GM18858 (cell line): Measurements from ENCODE around the gene SLC16A1.
"Not testable (repeated sequence)": the region's sequence is repeated elsewhere in the genome, so short reads cannot be mapped to it uniquely, and the experiment has no call there.

Experiments
- ATAC-seq: cut with Tn5 transposase; IDR thresholded peaks from one replicate; pipeline ENCODE4 v1.9.1; 2021; ENCODE audit not compliant: unreplicated experiment

The SLC16A1 gene

GRCh38 chr1:112971006-112971405 is 15.0 kb upstream of the SLC16A1 start:
- no peak for ATAC-seq

GRCh38 chr1:112964347-112964746 is 8.4 kb upstream of the SLC16A1 start:
- ATAC-seq = no peak

DNA sequence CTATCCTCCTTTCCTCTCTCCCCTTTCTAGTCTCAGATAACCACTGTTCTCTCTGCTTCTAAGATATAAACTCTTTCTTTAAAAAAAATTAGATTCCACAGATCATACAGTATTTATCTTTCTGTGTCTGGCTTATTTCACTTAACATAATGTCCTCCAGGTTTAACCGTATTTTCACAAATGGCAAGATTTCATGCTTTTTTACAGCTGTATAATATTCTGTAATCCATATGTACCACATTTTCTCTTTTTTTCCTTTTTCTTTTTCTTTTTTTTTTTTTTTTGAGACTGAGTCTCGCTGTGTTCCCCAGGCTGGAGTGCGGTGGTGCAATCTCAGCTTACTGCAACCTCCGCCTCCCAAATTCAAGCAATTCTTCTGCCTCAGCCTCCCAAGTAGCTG is 5.1 kb upstream of the SLC16A1 start:
- ATAC-seq = no peak

- no peak for ATAC-seq
Observed at GRCh38 chr1:112960384-112960783, 4.4 kb upstream of the SLC16A1 start.

GRCh38 chr1:112958236-112958635 is 2.2 kb upstream of the SLC16A1 start:
- ATAC-seq = not testable (repeated sequence)

DNA sequence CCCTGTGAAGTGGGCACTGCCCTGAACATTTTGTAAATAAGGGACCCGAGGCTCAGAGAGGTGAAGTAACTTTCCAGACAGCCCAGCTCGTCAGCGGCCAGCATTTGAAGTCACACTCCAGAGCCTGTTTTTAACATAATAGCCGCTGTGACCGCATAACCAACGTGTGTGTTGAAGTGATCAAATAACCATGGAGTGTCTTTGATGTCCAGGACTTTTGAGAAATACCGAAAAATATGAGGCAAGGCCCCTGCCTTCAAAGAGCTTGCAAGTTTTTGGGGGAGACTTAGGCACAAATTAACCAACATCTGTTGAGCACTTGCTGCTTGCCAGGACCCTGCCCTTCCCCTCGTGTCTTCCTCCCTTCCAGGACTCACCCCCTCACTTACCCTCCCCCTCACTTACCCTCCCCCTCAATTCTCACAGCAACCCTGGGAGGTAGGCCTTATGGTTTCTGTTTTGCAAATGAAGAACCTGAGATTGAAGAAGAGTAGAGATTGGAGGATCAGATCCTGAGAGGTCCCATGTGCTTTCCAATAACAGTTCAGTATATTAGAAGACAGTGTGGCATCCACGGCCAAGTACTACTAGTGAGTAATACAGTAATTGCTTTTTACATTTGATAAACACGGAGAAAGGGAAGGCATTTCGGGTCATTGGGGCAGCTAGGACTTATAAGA is 1.3 kb upstream of the SLC16A1 start:
- peak; percentile 65 for ATAC-seq

DNA sequence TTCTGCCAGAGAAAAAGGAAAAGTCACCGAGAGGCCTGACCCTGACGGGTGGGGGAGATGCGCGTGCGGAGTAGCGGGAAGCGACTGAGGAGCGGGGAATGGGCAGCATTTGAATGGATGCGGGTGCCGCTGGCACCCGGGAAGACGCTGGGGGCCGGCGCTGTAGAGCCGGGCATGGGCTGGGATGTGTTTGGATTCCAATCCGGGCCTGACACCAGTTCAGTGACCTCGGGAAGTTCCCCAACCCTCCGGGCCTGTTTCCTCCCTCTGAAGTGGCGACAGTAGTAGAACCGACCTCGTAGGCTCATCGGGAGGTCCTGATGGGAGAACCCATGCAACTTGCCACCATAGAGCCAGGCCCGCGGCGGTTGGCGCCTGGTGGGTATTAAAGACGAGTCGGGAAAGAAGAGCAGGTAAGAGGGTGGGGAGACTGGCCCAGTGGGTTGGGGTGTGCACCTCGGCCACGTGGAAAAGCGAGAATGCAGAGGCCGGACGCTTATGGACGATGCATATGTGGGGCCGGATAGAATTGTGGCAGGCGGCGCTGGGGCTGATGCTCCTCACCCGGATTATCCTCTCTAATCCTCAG is 642 bp upstream of the SLC16A1 start:
- peak; percentile 0 for ATAC-seq

- peak; percentile 8 for ATAC-seq
Observed at GRCh38 chr1:112954945-112955772, 837 bp downstream of the SLC16A1 start.

DNA sequence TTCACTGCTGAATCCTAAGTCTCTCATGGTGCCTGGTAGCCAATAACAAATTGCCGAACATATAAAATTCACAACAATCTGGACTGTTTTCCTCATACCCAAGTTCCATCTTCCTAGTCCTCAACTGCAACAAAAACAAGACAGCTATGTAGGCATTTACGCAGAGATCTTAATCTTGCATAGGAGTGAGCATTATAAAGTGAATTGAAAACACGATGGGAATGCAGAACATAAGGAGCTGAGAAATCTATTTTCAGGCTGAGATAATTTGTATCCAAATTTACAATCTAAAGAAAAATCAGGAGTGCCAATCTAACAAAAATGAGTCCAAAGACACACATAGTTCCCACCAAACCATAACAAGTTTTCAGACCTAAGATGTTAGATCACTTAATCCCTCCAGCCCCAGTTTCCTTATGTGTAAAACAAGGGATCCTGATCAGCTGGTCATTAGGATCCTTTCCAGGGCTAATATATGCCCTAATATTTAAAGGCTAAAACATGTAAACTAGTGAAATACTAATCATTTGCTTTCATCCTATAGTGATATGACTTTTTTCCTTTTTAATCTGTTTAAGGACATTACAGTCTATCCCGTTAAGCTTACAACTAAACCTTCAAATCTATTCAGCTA is 1.9 kb downstream of the SLC16A1 start:
- ATAC-seq = no peak

GRCh38 chr1:112950426-112950825 is 5.6 kb downstream of the SLC16A1 start:
- no peak for ATAC-seq

DNA sequence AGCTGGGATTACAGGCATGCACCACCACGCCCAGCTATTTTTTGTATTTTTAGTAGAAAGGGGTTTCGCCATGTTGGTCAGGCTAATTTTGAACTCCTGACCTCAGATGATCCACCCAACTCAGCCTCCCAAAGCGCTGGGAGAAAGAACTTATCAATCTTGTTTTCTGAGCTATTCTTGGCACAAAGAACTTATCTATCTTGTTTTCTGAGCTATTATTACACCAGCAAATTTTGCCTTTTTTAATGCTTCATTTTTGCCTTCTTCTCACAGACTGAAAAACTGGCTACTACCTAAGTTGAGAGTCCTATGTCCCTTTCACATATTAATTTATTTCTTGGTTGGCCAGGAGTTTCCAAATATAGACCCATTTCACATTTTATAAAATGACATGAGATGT is 9.3 kb downstream of the SLC16A1 start:
- no peak for ATAC-seq

GRCh38 chr1:112939810-112940209 is 16.2 kb downstream of the SLC16A1 start:
- ATAC-seq = no peak

DNA sequence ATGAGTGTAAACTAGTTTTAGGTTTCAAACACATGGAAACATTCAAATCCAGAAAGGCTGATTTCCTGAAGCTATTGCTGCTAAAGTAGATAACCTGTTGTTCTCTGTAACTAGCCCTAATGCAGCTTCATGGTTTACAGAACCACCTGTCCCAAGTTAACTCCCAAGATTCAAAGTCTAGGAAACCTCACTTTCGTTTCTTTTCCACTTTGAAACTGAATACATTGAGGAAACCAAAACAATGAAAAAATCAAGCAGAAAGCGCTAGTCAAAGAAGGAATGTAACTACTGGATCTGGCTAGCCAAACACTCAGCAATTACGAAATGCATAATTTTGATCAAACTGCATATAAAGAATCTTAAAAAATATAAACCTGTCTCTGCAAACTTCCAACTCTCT is 17.8 kb downstream of the SLC16A1 start:
- ATAC-seq = no peak

DNA sequence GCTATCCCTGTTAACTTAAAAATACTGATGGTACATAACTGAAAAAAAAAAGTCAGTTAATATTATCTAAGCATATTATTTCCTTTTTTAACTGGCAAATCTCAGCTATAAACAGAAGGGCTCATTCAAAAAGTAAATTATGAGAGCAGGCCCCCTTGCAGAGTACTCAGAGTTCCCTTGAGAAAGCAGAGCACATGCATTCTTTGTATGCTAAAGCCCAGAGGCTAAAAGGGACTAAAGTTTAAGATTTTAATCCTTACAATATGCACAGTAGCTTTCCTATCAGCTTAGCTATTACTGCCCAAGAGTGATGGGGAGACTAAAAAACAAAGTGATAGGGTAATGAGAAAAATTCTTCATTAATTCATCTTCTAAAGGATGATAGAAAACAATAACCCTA is 18.5 kb downstream of the SLC16A1 start:
- no peak for ATAC-seq

GRCh38 chr1:112937070-112937469 is 18.9 kb downstream of the SLC16A1 start:
- ATAC-seq = no peak

DNA sequence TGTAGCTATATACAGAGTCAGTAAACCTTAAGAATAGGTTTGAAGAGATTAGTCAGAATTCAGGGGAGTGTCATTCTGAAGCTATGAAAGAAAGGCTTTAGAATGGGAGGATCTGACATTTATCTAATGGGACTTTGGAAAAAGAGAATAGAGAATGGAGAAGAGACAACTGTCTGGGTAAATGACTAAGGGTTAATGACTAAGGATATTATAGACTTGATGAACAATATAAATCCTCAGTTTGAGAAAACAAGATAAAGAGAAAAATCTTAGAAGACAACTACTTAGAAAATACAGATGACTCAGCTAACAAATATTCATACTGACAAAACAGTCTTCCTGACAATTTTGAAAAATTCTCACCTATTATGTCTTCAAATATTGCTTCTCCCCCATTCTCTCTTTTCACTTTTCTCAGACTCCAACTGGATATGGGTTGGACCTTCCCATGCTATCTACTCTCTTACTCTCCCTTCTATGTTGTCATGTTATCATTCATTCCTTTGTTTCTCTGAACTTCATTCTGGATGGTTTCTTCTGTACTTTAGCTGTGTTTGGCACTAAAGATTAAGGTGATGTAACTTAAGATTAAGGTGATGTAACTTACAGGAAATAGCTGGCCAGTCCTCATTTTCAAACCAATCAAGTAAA is 20.4 kb downstream of the SLC16A1 start:
- ATAC-seq = no peak

DNA sequence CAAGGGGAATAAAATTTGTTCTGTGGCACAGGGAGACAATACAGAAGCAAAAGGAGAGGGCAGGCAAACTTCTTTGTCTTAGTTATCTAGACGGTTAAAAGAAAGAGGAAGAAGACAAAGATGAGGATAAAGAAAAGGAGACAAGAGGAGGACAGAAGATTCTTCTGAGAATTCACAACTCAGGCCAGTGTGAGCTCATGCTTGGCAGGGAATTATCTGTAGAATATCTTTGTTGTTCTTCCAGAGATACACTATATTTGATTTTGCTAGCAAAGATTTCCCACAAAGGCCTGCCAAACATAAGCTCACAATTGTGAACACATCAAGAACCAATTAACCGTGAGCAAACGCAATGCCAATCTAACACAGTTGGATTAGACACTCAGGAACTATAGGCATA is 21.4 kb downstream of the SLC16A1 start:
- ATAC-seq = no peak

DNA sequence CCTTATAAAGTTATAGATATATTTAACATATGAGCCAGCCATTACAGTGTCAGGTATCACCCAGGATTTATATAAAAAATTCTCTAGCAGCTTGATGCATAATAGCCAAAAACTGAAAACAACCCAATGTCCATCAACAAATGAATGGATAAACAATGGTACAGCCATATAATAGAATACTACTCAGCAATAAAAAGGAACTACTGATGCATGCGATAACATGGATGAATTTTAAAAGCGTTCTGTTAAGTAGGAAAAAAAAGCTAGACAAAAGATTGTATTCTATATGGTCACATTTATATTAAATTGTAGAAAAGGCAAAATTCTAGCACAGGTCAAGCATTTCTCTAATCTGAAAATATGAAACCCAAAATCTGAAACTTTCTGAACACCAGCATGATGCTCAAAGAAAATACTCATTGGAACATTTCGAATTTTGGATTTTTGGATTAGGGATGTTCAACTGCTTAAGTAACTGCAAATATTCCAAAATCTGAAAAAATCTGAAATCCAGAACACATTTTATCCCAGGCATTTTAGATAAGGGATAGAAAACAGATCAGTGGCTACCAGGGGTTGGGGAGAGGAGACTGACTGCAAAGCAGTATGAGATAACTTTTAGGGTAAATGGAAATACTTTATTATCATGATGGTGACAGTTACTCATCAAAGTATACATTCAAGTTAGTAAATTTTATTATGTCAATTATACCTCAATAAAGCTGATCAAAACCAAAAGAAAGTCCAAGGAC is 22.0 kb downstream of the SLC16A1 start:
- ATAC-seq = no peak

DNA sequence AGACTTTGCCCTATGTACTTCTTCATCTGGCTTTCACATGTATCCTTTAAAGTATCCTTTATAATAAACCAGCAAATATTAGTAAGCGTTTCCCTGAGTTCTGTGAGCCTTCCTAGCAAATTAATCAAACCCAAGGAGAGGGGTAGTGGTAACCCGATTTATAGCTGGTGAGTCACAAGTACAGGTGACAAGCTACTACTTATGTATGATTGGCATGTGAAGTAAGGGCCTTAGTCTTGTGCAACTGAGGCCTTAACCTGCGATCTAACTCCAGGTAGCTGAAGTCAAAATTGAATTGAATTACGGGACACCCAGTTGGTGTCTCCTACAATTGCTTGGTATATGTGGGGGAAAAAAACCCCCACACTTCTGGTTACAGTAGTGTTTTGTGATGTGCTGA is 26.0 kb downstream of the SLC16A1 start:
- no peak for ATAC-seq

DNA sequence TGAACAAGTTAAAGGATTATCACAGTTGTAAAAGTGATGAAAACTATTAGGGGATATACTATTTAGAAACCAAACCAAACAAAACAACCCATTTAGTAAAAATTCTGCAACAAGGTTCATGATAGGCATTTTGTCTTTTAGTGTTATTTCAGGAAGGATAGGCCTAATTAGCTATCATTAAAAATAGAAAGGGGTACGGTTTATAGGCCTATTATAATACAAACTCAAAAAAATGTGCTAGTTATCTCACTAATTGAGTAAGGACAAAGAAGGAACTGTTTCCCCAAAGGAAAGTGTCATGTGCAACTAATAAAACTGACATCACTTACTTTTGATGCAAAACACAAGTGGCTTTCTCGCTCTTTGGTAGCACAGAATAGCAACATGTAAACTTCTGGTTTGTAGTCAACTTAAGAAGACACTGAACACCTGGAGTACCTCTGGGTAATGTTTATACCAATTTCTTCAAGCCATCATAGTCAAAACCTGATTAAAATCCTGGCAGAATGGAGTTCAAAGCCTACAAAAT is 28.5 kb downstream of the SLC16A1 start:
- no peak for ATAC-seq
